CD4-positive, alpha-beta T cell treated with Interleukin-15 for 4 hours (primary cell): ENCODE measurements around the gene LAP3.
"Not testable (repeated sequence)": the region's sequence is repeated elsewhere in the genome, so short reads cannot be mapped to it uniquely, and the experiment has no call there.

Source experiments
- DNase-seq: peaks from one replicate; pipeline ENCODE4 v3.0.0-alpha.2; 2020; ENCODE audit warnings: low spot score

LAP3 gene

GRCh38 chr4:17562157-17562556 is 14.8 kb upstream of the LAP3 start:
- DNase-seq, result no peak

- DNase-seq, result no peak
Measured at GRCh38 chr4:17565846-17566245, 11.2 kb upstream of the LAP3 start.

- no peak for DNase-seq
Measured at GRCh38 chr4:17567271-17567670, 9.7 kb upstream of the LAP3 start.

GRCh38 chr4:17574206-17574605 is 2.8 kb upstream of the LAP3 start:
- DNase-seq, result no peak

GRCh38 chr4:17575177-17575576 is 1.8 kb upstream of the LAP3 start:
- DNase-seq, result not testable (repeated sequence)

- peak; percentile 10 for DNase-seq
Measured at GRCh38 chr4:17577665-17578481, 875 bp downstream of the LAP3 start.

- peak; percentile 16 for DNase-seq
Measured at GRCh38 chr4:17578482-17578891, 1.5 kb downstream of the LAP3 start.

GRCh38 chr4:17580969-17581368 is 4.0 kb downstream of the LAP3 start:
- no peak for DNase-seq

- no peak for DNase-seq
Measured at GRCh38 chr4:17583276-17583675, 6.3 kb downstream of the LAP3 start.

- DNase-seq, result no peak
Measured at GRCh38 chr4:17583941-17584340, 6.9 kb downstream of the LAP3 start.

- DNase-seq, result no peak
Measured at GRCh38 chr4:17584521-17585213, 7.7 kb downstream of the LAP3 start.

GRCh38 chr4:17587094-17587822 is 10.3 kb downstream of the LAP3 start:
- DNase-seq, result no peak

- no peak for DNase-seq
Measured at GRCh38 chr4:17589355-17589754, 12.4 kb downstream of the LAP3 start.

- no peak for DNase-seq
Measured at GRCh38 chr4:17595471-17596005, 18.5 kb downstream of the LAP3 start.

- DNase-seq, result no peak
Measured at GRCh38 chr4:17597517-17597916, 20.5 kb downstream of the LAP3 start.

- DNase-seq, result no peak
Measured at GRCh38 chr4:17599826-17600225, 22.8 kb downstream of the LAP3 start.

GRCh38 chr4:17605236-17605635 is 28.2 kb downstream of the LAP3 start:
- no peak for DNase-seq

GRCh38 chr4:17613761-17614415 is 36.9 kb downstream of the LAP3 start:
- no peak for DNase-seq

GRCh38 chr4:17614416-17615299 is 37.7 kb downstream of the LAP3 start, which contains the start of gene MED28:
MED28 (plus strand) TSS chr4:17614641; CDS start chr4:17614655, 14 bp downstream.
- DNase-seq, result peak; percentile 94

- no peak for DNase-seq
Measured at GRCh38 chr4:17616283-17616682, 39.3 kb downstream of the LAP3 start.

- no peak for DNase-seq
Measured at GRCh38 chr4:17618926-17619325, 41.9 kb downstream of the LAP3 start.
